Stimulated activated CD8-positive, alpha-beta memory T cell treated with anti-CD3 and anti-CD28 coated beads, Interleukin-4, amount 100 ng/mL, for 4 hours (primary cell): ENCODE data around the gene OPTC.

Source experiments
- DNase-seq, 2 donors: peaks; one replicate each; pipeline ENCODE4 v3.0.0-alpha.2; 2020; ENCODE audit warnings: low read depth in 2 of 2, low spot score in 1 of 2

Gene OPTC

GRCh38 chr1:203556047-203556851 is 62.3 kb downstream of the OPTC start:
- no peak for DNase-seq

- DNase-seq, result no peak
Measured at GRCh38 chr1:203557390-203557789, 63.4 kb downstream of the OPTC start.

GRCh38 chr1:203558064-203558760 is 64.3 kb downstream of the OPTC start:
- DNase-seq, result no peak
